Neural cell (in vitro differentiated cells): Measurements from ENCODE around the gene GUSB. TPM values are rescaled to one million over a fixed set of nuclear protein-coding genes. Genes with fewer than 3 reads are reported as not detected.

Experiments
- H2AFZ ChIP-seq: fragments of 200-600, 300-800 bp; sonication (generic), shearing (Covaris generic); 2 replicates; pipeline ENCODE4 v1.6.0; 2014; ENCODE audit warnings: low read depth, mild to moderate bottlenecking, antibody characterized with exemption, low read length, moderate library complexity
- H3F3A ChIP-seq: fragments of 200-600 bp; shearing (Covaris generic); 2 replicates; pipeline ENCODE4 v1.6.1; 2016; ENCODE audit warnings: mild to moderate bottlenecking, moderate library complexity, mixed read lengths, antibody characterized with exemption, low read length; ENCODE audit not compliant: insufficient read depth, poor library complexity, severe bottlenecking
- H3K27ac ChIP-seq: fragments of 200-600, 300-800 bp; sonication (generic), shearing (Covaris generic); 2 replicates; pipeline ENCODE4 v1.5.1; 2014; ENCODE audit warnings: mild to moderate bottlenecking, low read length, moderate library complexity
- H3K27me3 ChIP-seq: fragments of 300-800, 200-600 bp; sonication (generic), shearing (Covaris generic); 2 replicates; pipeline ENCODE4 v1.6.0; 2014; ENCODE audit warnings: mild to moderate bottlenecking, low read depth, low read length, moderate library complexity; ENCODE audit not compliant: insufficient read depth
- H3K36me3 ChIP-seq: fragments of 300-800, 200-600 bp; sonication (generic), shearing (Covaris generic); 2 replicates; pipeline ENCODE4 v1.5.1; 2014; ENCODE audit warnings: mild to moderate bottlenecking, antibody characterized with exemption, low read length, moderate library complexity; ENCODE audit not compliant: insufficient read depth
- H3K4me2 ChIP-seq: fragments of 300-800, 200-600 bp; sonication (generic), shearing (Covaris generic); 2 replicates; pipeline ENCODE4 v1.6.0; 2014; ENCODE audit warnings: mild to moderate bottlenecking, low read length
- H3K4me3 ChIP-seq: fragments of 300-800, 200-600 bp; sonication (generic), shearing (Covaris generic); 2 replicates; pipeline ENCODE4 v1.5.1; 2014; ENCODE audit warnings: mild to moderate bottlenecking, low read length, moderate library complexity
- H3K79me2 ChIP-seq: fragments of 200-600 bp; shearing (Covaris generic); replicated peaks from 2 replicates; pipeline ENCODE4 v1.6.0; 2014; ENCODE audit warnings: mild to moderate bottlenecking, low read length, moderate library complexity; ENCODE audit not compliant: insufficient read depth
- H3K9ac ChIP-seq: fragments of 300-800, 200-600 bp; sonication (generic), shearing (Covaris generic); 2 replicates; pipeline ENCODE4 v1.6.1; 2016; ENCODE audit warnings: mild to moderate bottlenecking, low read length, mixed read lengths
- H3K9me2 ChIP-seq: fragments of 200-600 bp; shearing (Covaris generic); 2 replicates; pipeline ENCODE4 v1.6.1; 2016; ENCODE audit warnings: mild to moderate bottlenecking, low read length, mixed read lengths; ENCODE audit not compliant: insufficient read depth
- H3K9me3 ChIP-seq: fragments of 200-600, 300-800 bp; sonication (generic), shearing (Covaris generic); 2 replicates; pipeline ENCODE4 v1.6.1; 2016; ENCODE audit warnings: mild to moderate bottlenecking, mixed run types, low read length, moderate library complexity, mixed read lengths
- H4K20me1 ChIP-seq: fragments of 200-600 bp; shearing (Covaris generic); 2 replicates; pipeline ENCODE4 v1.6.1; 2016; ENCODE audit warnings: mild to moderate bottlenecking, mixed run types; ENCODE audit not compliant: insufficient read depth
- EP300 ChIP-seq: fragments of 450-650 bp; conservative IDR thresholded peaks from 2 replicates; pipeline ENCODE4 v1.6.1; 2014; ENCODE audit warnings: antibody characterized with exemption, mild to moderate bottlenecking, moderate library complexity; ENCODE audit not compliant: poor library complexity, severe bottlenecking
- EZH2 ChIP-seq: fragments of 200-600, 300-800 bp; shearing (Covaris generic), sonication (generic); IDR thresholded peaks from 2 replicates; pipeline ENCODE4 v1.6.1; 2014; ENCODE audit warnings: antibody characterized with exemption, low read length, borderline replicate concordance, mild to moderate bottlenecking; ENCODE audit not compliant: insufficient read depth, poor library complexity, severe bottlenecking
- MXI1 ChIP-seq: fragments of 450-650 bp; conservative IDR thresholded peaks from 2 replicates; pipeline ENCODE4 v1.6.1; 2014; ENCODE audit warnings: antibody characterized with exemption, mild to moderate bottlenecking; ENCODE audit not compliant: poor library complexity, severe bottlenecking
- POLR2AphosphoS5 ChIP-seq: IDR thresholded peaks from 2 replicates; pipeline ENCODE4 v1.6.1; 2012
- RAD21 ChIP-seq: fragments of 450-650 bp; conservative IDR thresholded peaks from 2 replicates; pipeline ENCODE4 v1.6.1; 2014; ENCODE audit warnings: antibody characterized with exemption, mild to moderate bottlenecking, moderate library complexity
- SMC3 ChIP-seq: fragments of 450-650 bp; conservative IDR thresholded peaks from 2 replicates; pipeline ENCODE4 v1.6.1; 2014; ENCODE audit warnings: antibody characterized with exemption, mild to moderate bottlenecking, moderate library complexity; ENCODE audit not compliant: poor library complexity
- TAF1 ChIP-seq: IDR thresholded peaks from 2 replicates; pipeline ENCODE4 v1.6.1; 2012; ENCODE audit warnings: low read depth
- polyA plus RNA-seq: library from polyadenylated mRNA; depleted of rRNA; stranded (reverse); fragments of >200 nt; gene quantifications from 2 replicates; pipeline ENCODE4 v1.2.3, GENCODE V29; 2014
- TF ChIP-seq, protein P1 (sequence below): IDR thresholded peaks from 2 replicates; pipeline ENCODE4 v1.6.1; 2012; ENCODE audit warnings: borderline replicate concordance
- TF ChIP-seq, protein P2 (sequence below): fragments of 450-650 bp; IDR thresholded peaks from 2 replicates; pipeline ENCODE4 v1.5.1; 2014; ENCODE audit warnings: antibody characterized with exemption, mild to moderate bottlenecking, moderate library complexity; ENCODE audit not compliant: poor library complexity, severe bottlenecking

GUSB gene
- polyA plus RNA-seq, 1 donor from 2014 or later = 50.3 TPM

GRCh38 chr7:65938336-65938895 is 43.6 kb downstream of the GUSB start:
- Histone ChIP-seq H3K36me3 (no peaks in the 10 kb centered on the region), H3K9me2 (no peaks in the 10 kb centered on the region), H3K9me3 (no peaks in the 10 kb centered on the region), H3K4me3 (no peak overlapping the region), H3K79me2 (peaks cover 4% of the 10 kb centered on the region), H3F3A (no peaks in the 10 kb centered on the region), H3K9ac (no peak overlapping the region), H3K27me3 (no peaks in the 10 kb centered on the region), H3K4me2 (no peak overlapping the region), H4K20me1 (no peaks in the 10 kb centered on the region), H2AFZ (no peak overlapping the region), H3K27ac (no peak overlapping the region)
- TF ChIP-seq TAF1 = no peak
- TF ChIP-seq RAD21 = no peak
- no peak for TF ChIP-seq SMC3
- no peak for TF ChIP-seq EP300
- TF ChIP-seq, protein P1, sequence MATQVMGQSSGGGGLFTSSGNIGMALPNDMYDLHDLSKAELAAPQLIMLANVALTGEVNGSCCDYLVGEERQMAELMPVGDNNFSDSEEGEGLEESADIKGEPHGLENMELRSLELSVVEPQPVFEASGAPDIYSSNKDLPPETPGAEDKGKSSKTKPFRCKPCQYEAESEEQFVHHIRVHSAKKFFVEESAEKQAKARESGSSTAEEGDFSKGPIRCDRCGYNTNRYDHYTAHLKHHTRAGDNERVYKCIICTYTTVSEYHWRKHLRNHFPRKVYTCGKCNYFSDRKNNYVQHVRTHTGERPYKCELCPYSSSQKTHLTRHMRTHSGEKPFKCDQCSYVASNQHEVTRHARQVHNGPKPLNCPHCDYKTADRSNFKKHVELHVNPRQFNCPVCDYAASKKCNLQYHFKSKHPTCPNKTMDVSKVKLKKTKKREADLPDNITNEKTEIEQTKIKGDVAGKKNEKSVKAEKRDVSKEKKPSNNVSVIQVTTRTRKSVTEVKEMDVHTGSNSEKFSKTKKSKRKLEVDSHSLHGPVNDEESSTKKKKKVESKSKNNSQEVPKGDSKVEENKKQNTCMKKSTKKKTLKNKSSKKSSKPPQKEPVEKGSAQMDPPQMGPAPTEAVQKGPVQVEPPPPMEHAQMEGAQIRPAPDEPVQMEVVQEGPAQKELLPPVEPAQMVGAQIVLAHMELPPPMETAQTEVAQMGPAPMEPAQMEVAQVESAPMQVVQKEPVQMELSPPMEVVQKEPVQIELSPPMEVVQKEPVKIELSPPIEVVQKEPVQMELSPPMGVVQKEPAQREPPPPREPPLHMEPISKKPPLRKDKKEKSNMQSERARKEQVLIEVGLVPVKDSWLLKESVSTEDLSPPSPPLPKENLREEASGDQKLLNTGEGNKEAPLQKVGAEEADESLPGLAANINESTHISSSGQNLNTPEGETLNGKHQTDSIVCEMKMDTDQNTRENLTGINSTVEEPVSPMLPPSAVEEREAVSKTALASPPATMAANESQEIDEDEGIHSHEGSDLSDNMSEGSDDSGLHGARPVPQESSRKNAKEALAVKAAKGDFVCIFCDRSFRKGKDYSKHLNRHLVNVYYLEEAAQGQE = no peak
- no peak for TF ChIP-seq MXI1
- TF ChIP-seq EZH2 = no peak
- no peak for TF ChIP-seq POLR2AphosphoS5

- TF ChIP-seq, protein P1 = no peak
- TF ChIP-seq EZH2 (no peak), MXI1 (no peak), TAF1 (no peak), RAD21 (no peak), POLR2AphosphoS5 (no peak), SMC3 (no peak), EP300 (no peak)
- TF ChIP-seq, protein P2, sequence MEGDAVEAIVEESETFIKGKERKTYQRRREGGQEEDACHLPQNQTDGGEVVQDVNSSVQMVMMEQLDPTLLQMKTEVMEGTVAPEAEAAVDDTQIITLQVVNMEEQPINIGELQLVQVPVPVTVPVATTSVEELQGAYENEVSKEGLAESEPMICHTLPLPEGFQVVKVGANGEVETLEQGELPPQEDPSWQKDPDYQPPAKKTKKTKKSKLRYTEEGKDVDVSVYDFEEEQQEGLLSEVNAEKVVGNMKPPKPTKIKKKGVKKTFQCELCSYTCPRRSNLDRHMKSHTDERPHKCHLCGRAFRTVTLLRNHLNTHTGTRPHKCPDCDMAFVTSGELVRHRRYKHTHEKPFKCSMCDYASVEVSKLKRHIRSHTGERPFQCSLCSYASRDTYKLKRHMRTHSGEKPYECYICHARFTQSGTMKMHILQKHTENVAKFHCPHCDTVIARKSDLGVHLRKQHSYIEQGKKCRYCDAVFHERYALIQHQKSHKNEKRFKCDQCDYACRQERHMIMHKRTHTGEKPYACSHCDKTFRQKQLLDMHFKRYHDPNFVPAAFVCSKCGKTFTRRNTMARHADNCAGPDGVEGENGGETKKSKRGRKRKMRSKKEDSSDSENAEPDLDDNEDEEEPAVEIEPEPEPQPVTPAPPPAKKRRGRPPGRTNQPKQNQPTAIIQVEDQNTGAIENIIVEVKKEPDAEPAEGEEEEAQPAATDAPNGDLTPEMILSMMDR = no peak
These were observed 44.7 kb downstream of the GUSB start for GRCh38 chr7:65937296-65937695.

More at GRCh38 chr7:65937296-65937695, 44.7 kb downstream of the GUSB start:
- H3K27me3 ChIP-seq = no peaks in the 10 kb centered on the region
- no peaks in the 10 kb centered on the region for H4K20me1 ChIP-seq
- H3K9ac ChIP-seq = no peak overlapping the region
- peaks cover 7% of the 10 kb centered on the region for H3K79me2 ChIP-seq
- no peak overlapping the region for H3K4me2 ChIP-seq
- no peaks in the 10 kb centered on the region for H3F3A ChIP-seq
- H3K9me3 ChIP-seq = no peaks in the 10 kb centered on the region
- no peaks in the 10 kb centered on the region for H3K36me3 ChIP-seq
- H3K9me2 ChIP-seq = no peaks in the 10 kb centered on the region
- H3K27ac ChIP-seq = no peak overlapping the region
- no peak overlapping the region for H3K4me3 ChIP-seq
- no peak overlapping the region for H2AFZ ChIP-seq
